ENCODE data around the gene PTPRG. TPM values are rescaled to one million over a fixed set of nuclear protein-coding genes. Genes with fewer than 3 reads are reported as not detected.

The PTPRG gene
- total RNA-seq, 2 experiments from 2014 or later = 0.13 to 0.70 TPM

GRCh38 chr3:61890586-61890985 is 329.2 kb downstream of the PTPRG start:
- TF ChIP-seq EZH2phosphoT487 (IDR thresholded peaks at IDR 0.05; ENCODE audit: borderline replicate concordance, low read depth, low read length) = no peak
- TF ChIP-seq, protein P1, sequence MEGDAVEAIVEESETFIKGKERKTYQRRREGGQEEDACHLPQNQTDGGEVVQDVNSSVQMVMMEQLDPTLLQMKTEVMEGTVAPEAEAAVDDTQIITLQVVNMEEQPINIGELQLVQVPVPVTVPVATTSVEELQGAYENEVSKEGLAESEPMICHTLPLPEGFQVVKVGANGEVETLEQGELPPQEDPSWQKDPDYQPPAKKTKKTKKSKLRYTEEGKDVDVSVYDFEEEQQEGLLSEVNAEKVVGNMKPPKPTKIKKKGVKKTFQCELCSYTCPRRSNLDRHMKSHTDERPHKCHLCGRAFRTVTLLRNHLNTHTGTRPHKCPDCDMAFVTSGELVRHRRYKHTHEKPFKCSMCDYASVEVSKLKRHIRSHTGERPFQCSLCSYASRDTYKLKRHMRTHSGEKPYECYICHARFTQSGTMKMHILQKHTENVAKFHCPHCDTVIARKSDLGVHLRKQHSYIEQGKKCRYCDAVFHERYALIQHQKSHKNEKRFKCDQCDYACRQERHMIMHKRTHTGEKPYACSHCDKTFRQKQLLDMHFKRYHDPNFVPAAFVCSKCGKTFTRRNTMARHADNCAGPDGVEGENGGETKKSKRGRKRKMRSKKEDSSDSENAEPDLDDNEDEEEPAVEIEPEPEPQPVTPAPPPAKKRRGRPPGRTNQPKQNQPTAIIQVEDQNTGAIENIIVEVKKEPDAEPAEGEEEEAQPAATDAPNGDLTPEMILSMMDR (conservative IDR thresholded peaks at IDR 0.05; ENCODE audit: low read length) = no peak
- no peaks in the 10 kb centered on the region for H3K4me1 ChIP-seq (ENCODE audit: insufficient read depth, low read length, poor library complexity, severe bottlenecking)
- no peaks in the 10 kb centered on the region for H3K9me3 ChIP-seq (ENCODE audit: low read length)
- H3K79me2 ChIP-seq (ENCODE audit: insufficient read depth, low read depth, low read length) = no peaks in the 10 kb centered on the region
- H4K20me1 ChIP-seq (ENCODE audit: insufficient read depth, low read length) = no peaks in the 10 kb centered on the region
- no peak overlapping the region for H3K4me2 ChIP-seq (ENCODE audit: low read length)
- H2AFZ ChIP-seq (ENCODE audit: low read length) = no peak overlapping the region
- CTCF ChIA-PET (ENCODE audit: unreplicated experiment) = no interaction called here
- DNase-seq (ENCODE audit: low spot score) = no peak
- BruUV-seq (replicated peaks) = no TSS peak
- no peaks in the 10 kb centered on the region for H3K36me3 ChIP-seq (ENCODE audit: insufficient read depth, low read length)
- intact Hi-C loops (cut with micrococcal nuclease; ENCODE audit: unreplicated experiment) = no loop called here
- POLR2A ChIA-PET = interaction anchor here (0.5 to 0.7 kb wide), 3 partner anchors 35 to 190 kb away, joined by 3 to 4 read pairs (median 3); no protein-coding TSS in a partner anchor
- no peak overlapping the region for H3K4me3 ChIP-seq (ENCODE audit: low read depth, low read length, poor library complexity, severe bottlenecking)
- no peaks in the 10 kb centered on the region for H3K9me2 ChIP-seq (ENCODE audit: insufficient read depth, low read length)
- H3K27ac ChIP-seq (ENCODE audit: low read depth, low read length, poor library complexity, severe bottlenecking) = no peak overlapping the region

DNA sequence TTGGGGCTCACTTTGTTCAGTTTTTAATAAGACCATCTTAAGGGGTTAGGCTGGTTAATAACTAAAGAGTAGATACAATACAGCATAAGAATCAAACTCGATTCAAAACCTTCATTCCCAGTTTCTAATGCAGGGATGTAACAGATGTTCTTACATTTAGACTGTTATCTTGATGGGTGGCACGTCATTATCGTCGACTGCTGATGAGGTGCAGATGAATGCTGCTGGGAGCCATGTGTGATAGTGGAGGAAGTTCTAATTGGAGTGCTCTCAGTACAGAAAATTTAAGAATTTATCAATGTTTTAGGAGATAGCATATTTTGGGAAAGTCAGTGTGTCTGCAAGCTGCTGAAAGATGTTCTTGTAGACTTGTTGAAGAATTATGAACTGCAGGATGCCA is 331.5 kb downstream of the PTPRG start:
- H3K36me3 ChIP-seq (ENCODE audit: insufficient read depth, low read length) = no peaks in the 10 kb centered on the region
- DNase-seq (ENCODE audit: low spot score) = no peak
- H3K27ac ChIP-seq (ENCODE audit: low read depth, low read length, poor library complexity, severe bottlenecking) = no peak overlapping the region
- POLR2A ChIA-PET = no interaction called here
- no peaks in the 10 kb centered on the region for H4K20me1 ChIP-seq (ENCODE audit: insufficient read depth, low read length)
- H3K4me2 ChIP-seq (ENCODE audit: low read length) = no peak overlapping the region
- no peaks in the 10 kb centered on the region for H3K79me2 ChIP-seq (ENCODE audit: insufficient read depth, low read depth, low read length)
- H3K4me3 ChIP-seq (ENCODE audit: low read depth, low read length, poor library complexity, severe bottlenecking) = no peak overlapping the region
- H2AFZ ChIP-seq (ENCODE audit: low read length) = no peak overlapping the region
- intact Hi-C loops (cut with micrococcal nuclease; ENCODE audit: unreplicated experiment) = no loop called here
- H3K9me3 ChIP-seq (ENCODE audit: low read length) = no peaks in the 10 kb centered on the region
- H3K9me2 ChIP-seq (ENCODE audit: insufficient read depth, low read length) = no peaks in the 10 kb centered on the region
- CTCF ChIA-PET (ENCODE audit: unreplicated experiment) = no interaction called here
- no peaks in the 10 kb centered on the region for H3K4me1 ChIP-seq (ENCODE audit: insufficient read depth, low read length, poor library complexity, severe bottlenecking)
- no TSS peak for BruUV-seq (replicated peaks)
- TF ChIP-seq, protein P1 (conservative IDR thresholded peaks at IDR 0.05; ENCODE audit: low read length) = no peak

DNA sequence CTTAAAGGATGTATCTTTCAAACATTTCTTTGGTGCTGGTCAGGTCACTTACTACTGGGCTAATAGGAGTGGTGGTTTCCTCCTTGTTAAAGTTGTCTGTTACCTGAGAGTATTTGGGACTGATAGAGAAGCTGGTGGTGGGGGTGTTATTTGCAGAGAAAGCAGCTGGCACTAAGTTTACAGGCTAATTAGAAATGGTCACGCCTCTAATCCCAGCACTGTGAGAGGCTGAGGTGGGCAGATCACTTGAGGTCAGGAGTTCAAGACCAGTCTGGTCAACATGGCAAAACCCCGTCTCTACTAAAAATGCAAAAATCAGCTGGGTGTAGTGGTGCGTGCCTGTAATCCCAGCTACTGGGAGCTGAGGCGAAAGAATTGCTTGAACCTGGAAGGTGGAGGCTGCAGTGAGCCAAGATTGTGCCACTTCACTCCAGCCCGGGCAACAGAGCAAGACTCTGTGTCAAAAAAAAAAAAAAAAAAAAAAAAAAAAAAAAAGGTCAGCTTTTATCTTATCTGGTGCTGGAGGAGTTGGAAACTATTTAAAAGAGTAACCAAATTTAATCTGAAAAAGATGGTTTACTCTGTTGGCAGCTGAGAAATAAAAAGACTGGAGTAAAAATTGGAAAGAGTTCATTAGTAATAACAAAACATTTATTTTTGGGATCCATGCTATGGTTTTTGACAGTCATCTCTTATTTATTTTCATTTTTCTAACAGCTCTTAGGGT is 332.6 kb downstream of the PTPRG start:
- H4K20me1 ChIP-seq (ENCODE audit: insufficient read depth, low read length) = no peaks in the 10 kb centered on the region
- no peaks in the 10 kb centered on the region for H3K79me2 ChIP-seq (ENCODE audit: insufficient read depth, low read depth, low read length)
- intact Hi-C loops (cut with micrococcal nuclease; ENCODE audit: unreplicated experiment) = no loop called here
- H3K9me3 ChIP-seq (ENCODE audit: low read length) = no peaks in the 10 kb centered on the region
- H3K4me3 ChIP-seq (ENCODE audit: low read depth, low read length, poor library complexity, severe bottlenecking) = no peak overlapping the region
- POLR2A ChIA-PET = interaction anchor here (0.6 to 0.7 kb wide), 2 partner anchors 40 to 285 kb away, joined by 3 read pairs; no protein-coding TSS in a partner anchor
- H3K4me2 ChIP-seq (ENCODE audit: low read length) = no peak overlapping the region
- CTCF ChIA-PET (ENCODE audit: unreplicated experiment) = no interaction called here
- TF ChIP-seq, protein P1 (conservative IDR thresholded peaks at IDR 0.05; ENCODE audit: low read length) = no peak
- no peak for TF ChIP-seq EZH2phosphoT487 (IDR thresholded peaks at IDR 0.05; ENCODE audit: borderline replicate concordance, low read depth, low read length)
- no peaks in the 10 kb centered on the region for H3K36me3 ChIP-seq (ENCODE audit: insufficient read depth, low read length)
- H3K9me2 ChIP-seq (ENCODE audit: insufficient read depth, low read length) = no peaks in the 10 kb centered on the region
- no peak for DNase-seq (ENCODE audit: low spot score)
- no peak overlapping the region for H3K27ac ChIP-seq (ENCODE audit: low read depth, low read length, poor library complexity, severe bottlenecking)
- no TSS peak for BruUV-seq (replicated peaks)
- H3K4me1 ChIP-seq (ENCODE audit: insufficient read depth, low read length, poor library complexity, severe bottlenecking) = no peaks in the 10 kb centered on the region
- no peak overlapping the region for H2AFZ ChIP-seq (ENCODE audit: low read length)
